GM12878 (cell line): ENCODE measurements around the gene R3HDM2. TPM values are rescaled to one million over a fixed set of nuclear protein-coding genes. Genes with fewer than 3 reads are reported as not detected.

Source experiments
- ATAC-seq: fragments of 200-7000 bp; cut with Tn5 transposase; 3 replicates; pipeline ENCODE4 v1.9.1; 2020; ENCODE audit warnings: mild to moderate bottlenecking, moderate library complexity
- BruUV-seq: library from RNA; stranded (reverse); fragments of 400-500 nt; replicated peaks from 2 replicates; lab custom pipeline; 2021; lab: Mats Ljungman, UMichigan
- CTCF ChIA-PET: fragments of 300-600 bp; sonication (Branson Sonifier 250); formaldehyde crosslinking; extraction: SDS; loops from one replicate; lab custom pipeline; 2021; ENCODE audit warnings: inconsistent platforms; lab: Yijun Ruan, JAX
- POLR2A ChIA-PET: fragments of 350-600 bp; formaldehyde crosslinking; extraction: SDS; loops from one replicate; lab custom pipeline; 2021; ENCODE audit warnings: inconsistent platforms; lab: Charles Lee
- RAD21 ChIA-PET: fragments of 300-600 bp; sonication (Branson Sonifier 250); formaldehyde crosslinking; loops from one replicate; lab custom pipeline; 2023; ENCODE audit warnings: antibody characterized with exemption; ENCODE audit not compliant: unreplicated experiment; lab: Charles Lee
- SMC1A ChIA-PET: fragments of 300-600 bp; sonication (Branson Sonifier 250); formaldehyde crosslinking; loops from one replicate; lab custom pipeline; 2023; ENCODE audit not compliant: unreplicated experiment, uncharacterized antibody; lab: Charles Lee
- DNase-seq: peaks from one replicate; pipeline ENCODE4 v3.0.0-alpha.2; 2011; ENCODE audit warnings: low read depth, low spot score
- FAIRE-seq: peaks from 3 replicates; lab custom pipeline; 2011; peaks lifted over from hg19 to GRCh38; lab: Jason Lieb, UNC
- H2AFZ ChIP-seq: 2 replicates; pipeline ENCODE4 v1.6.0; 2011; ENCODE audit warnings: low read depth, low read length, control low read depth; ENCODE audit not compliant: control insufficient read depth
- H3K27ac ChIP-seq: 2 replicates; pipeline ENCODE4 v1.5.1; 2011; ENCODE audit warnings: control low read depth; ENCODE audit not compliant: control insufficient read depth, insufficient read depth
- H3K27me3 ChIP-seq, 2 experiments: replicated peaks in 1 of 2; 2 replicates each; pipeline versions ENCODE4 v1.6.0 to v1.6.1; 2011; ENCODE audit warnings: low read length in 1 of 2; ENCODE audit not compliant: control insufficient read depth in 2 of 2, insufficient read depth in 2 of 2
- H3K36me3 ChIP-seq, 2 experiments: 2 replicates each; pipeline ENCODE4 v1.5.1; 2011; ENCODE audit warnings: low read length in 1 of 2; ENCODE audit not compliant: control insufficient read depth in 2 of 2, insufficient read depth in 2 of 2
- H3K4me1 ChIP-seq: 2 replicates; pipeline ENCODE4 v1.6.1; 2011; ENCODE audit warnings: mild to moderate bottlenecking, low read length, moderate library complexity, mixed read lengths; ENCODE audit not compliant: control insufficient read depth, insufficient read depth
- H3K4me2 ChIP-seq: 2 replicates; pipeline ENCODE4 v1.6.0; 2011; ENCODE audit warnings: control low read depth; ENCODE audit not compliant: control insufficient read depth, insufficient read depth
- H3K4me3 ChIP-seq: fragments of 200-600 bp; sonication (generic); 2 replicates; pipeline ENCODE4 v1.5.1; 2016
- H3K79me2 ChIP-seq: 2 replicates; pipeline ENCODE4 v1.6.0; 2011; ENCODE audit warnings: low read length; ENCODE audit not compliant: control insufficient read depth, insufficient read depth
- H3K9ac ChIP-seq: 2 replicates; pipeline ENCODE4 v1.8.0; 2011; ENCODE audit warnings: low read length, control low read depth, mixed read lengths; ENCODE audit not compliant: control insufficient read depth, insufficient read depth
- H3K9me3 ChIP-seq: replicated peaks from 3 replicates; pipeline ENCODE4 v1.5.1; 2011; ENCODE audit warnings: mild to moderate bottlenecking, low read length; ENCODE audit not compliant: control insufficient read depth, insufficient read depth
- H4K20me1 ChIP-seq: 2 replicates; pipeline ENCODE4 v1.6.0; 2011; ENCODE audit not compliant: control insufficient read depth, insufficient read depth
- BACH1 ChIP-seq: fragments of 450-650 bp; IDR thresholded peaks from 2 replicates; pipeline ENCODE4 v1.6.1; 2017; ENCODE audit warnings: mild to moderate bottlenecking, borderline replicate concordance
- BCL3 ChIP-seq: IDR thresholded peaks from 2 replicates; pipeline ENCODE4 v1.6.1; 2011; ENCODE audit warnings: borderline replicate concordance, low read depth, mild to moderate bottlenecking, moderate library complexity, low read length; ENCODE audit not compliant: insufficient read depth, poor library complexity, severe bottlenecking
- CREM ChIP-seq: IDR thresholded peaks from 2 replicates; pipeline ENCODE4 v1.6.1; 2014; ENCODE audit warnings: antibody characterized with exemption, low read depth
- JUNB ChIP-seq: IDR thresholded peaks from 2 replicates; pipeline ENCODE4 v1.6.1; 2016; ENCODE audit warnings: antibody characterized with exemption, mild to moderate bottlenecking
- MAX ChIP-seq: IDR thresholded peaks from 2 replicates; pipeline ENCODE4 v1.6.1; 2012; ENCODE audit warnings: low read depth, low read length, improper control_type of control experiment
- MLLT1 ChIP-seq: fragments of 450-650 bp; IDR thresholded peaks from 2 replicates; pipeline ENCODE4 v1.6.1; 2016; ENCODE audit warnings: mild to moderate bottlenecking
- NRF1 ChIP-seq: conservative IDR thresholded peaks from 2 replicates; pipeline ENCODE4 v1.6.1; 2011; ENCODE audit warnings: mild to moderate bottlenecking, low read depth, low read length, improper control_type of control experiment
- PAX5 ChIP-seq: IDR thresholded peaks from 2 replicates; pipeline ENCODE4 v1.6.1; 2011; ENCODE audit warnings: low read depth, low read length, borderline replicate concordance
- RAD51 ChIP-seq: fragments of 450-650 bp; IDR thresholded peaks from 2 replicates; pipeline ENCODE4 v1.6.1; 2016; ENCODE audit warnings: moderate library complexity, mild to moderate bottlenecking, inconsistent platforms
- SIN3A ChIP-seq: IDR thresholded peaks from 2 replicates; pipeline ENCODE4 v1.6.1; 2012; ENCODE audit warnings: low read depth, low read length, improper control_type of control experiment
- SMC3 ChIP-seq: IDR thresholded peaks from 2 replicates; pipeline ENCODE4 v1.6.1; 2011; ENCODE audit warnings: low read length, improper control_type of control experiment, borderline replicate concordance
- SPI1 ChIP-seq: IDR thresholded peaks from 2 replicates; pipeline ENCODE4 v1.6.1; 2011; ENCODE audit warnings: low read depth, mild to moderate bottlenecking, low read length, moderate library complexity, borderline replicate concordance; ENCODE audit not compliant: insufficient read depth
- TCF7 ChIP-seq: IDR thresholded peaks from 2 replicates; pipeline ENCODE4 v1.6.1; 2014; ENCODE audit warnings: antibody characterized with exemption, borderline replicate concordance
- YY1 ChIP-seq: IDR thresholded peaks from 2 replicates; pipeline ENCODE4 v1.6.1; 2011; ENCODE audit warnings: low read depth, mild to moderate bottlenecking, low read length
- ZNF207 ChIP-seq: fragments of 450-650 bp; IDR thresholded peaks from 2 replicates; pipeline ENCODE4 v1.6.1; 2014; ENCODE audit warnings: antibody characterized with exemption, mild to moderate bottlenecking, borderline replicate concordance
- ZNF384 ChIP-seq: IDR thresholded peaks from 2 replicates; pipeline ENCODE4 v1.6.1; 2012; ENCODE audit warnings: low read depth, mild to moderate bottlenecking, low read length, improper control_type of control experiment, borderline replicate concordance
- WGBS: methylation state at CpG from one replicate; pipeline ENCODE4 v1.1.6; 2016; ENCODE audit warnings: low lambda C conversion rate; ENCODE audit not compliant: insufficient replicate concordance, insufficient coverage; ENCODE audit errors: missing lambda C conversion rate; 5-methylcytosine and 5-hydroxymethylcytosine counted together
- in situ Hi-C: fragments of 300-500 bp; cut with MboI; formaldehyde crosslinking; loops from 9 replicates; pipeline ENCODE4 v1.14.3; 2018; ENCODE audit warnings: mixed read lengths
- intact Hi-C: fragments of 100-400 bp; cut with micrococcal nuclease; formaldehyde crosslinking; loops from one replicate; pipeline ENCODE4 v1.14.2; 2022; ENCODE audit not compliant: unreplicated experiment
- polyA plus RNA-seq, 11 experiments: library from polyadenylated mRNA; depleted of rRNA in 4 of 11; unstranded in 6 of 11; stranded (reverse) in 5 of 11; fragments of >200 nt; fragmentation: Nextera tagmentation in 4 of 11; fragmentation: Illumina TruSeq in 1 of 11; extraction: Ambion mirVana in 4 of 11; extraction: Trizol in 1 of 11; gene quantifications; 1 replicate in 1 of 11; 2 replicates in 10 of 11; pipeline versions ENCODE4 v1.2.1 to v1.2.3, GENCODE V29; 2011 to 2016; ENCODE audit warnings: inconsistent platforms in 2 of 11, missing spikeins in 2 of 11, low read depth in 1 of 11
- total RNA-seq, 4 experiments: library from RNA; depleted of rRNA in 3 of 4; stranded (reverse); fragments of >200 nt in 3 of 4; fragmentation: Illumina TruSeq in 1 of 4; extraction: Trizol in 1 of 4; gene quantifications; 2 replicates each; pipeline versions ENCODE4 v1.2.1 to v1.2.3, GENCODE V29; 2013 to 2021
- TF ChIP-seq, protein P1 (sequence below): fragments of 450-650 bp; IDR thresholded peaks from 2 replicates; pipeline ENCODE4 v1.6.1; 2017; ENCODE audit warnings: low read depth, mild to moderate bottlenecking, moderate library complexity

Gene R3HDM2
- total and polyA plus RNA-seq, 10 of the 15 experiments (the other 5 are each of a cell fraction or from before 2014, with no cell fraction given) = 4.6 to 26.1 (median 11.2) TPM

DNA sequence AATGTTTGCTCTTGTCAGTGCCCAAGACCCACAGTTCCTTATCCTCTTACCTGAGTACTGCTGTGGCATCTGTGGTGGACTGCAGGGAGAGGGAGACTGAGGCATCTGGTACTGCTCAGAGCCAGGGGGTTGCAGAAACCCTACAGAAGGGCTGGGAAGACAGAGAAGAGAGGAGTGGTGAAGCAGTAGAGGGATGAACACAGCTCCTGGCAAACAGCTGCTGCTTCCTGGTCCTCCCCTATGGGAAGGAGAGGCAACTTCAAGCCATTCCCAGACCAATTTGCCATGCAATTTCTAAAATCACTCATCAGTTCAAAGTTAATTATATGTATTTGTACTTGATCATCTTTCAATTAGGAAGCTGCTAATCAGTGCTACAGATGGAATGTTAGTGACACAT, 164.2 kb downstream of the R3HDM2 start (continued):
- TF ChIP-seq BCL3 (no peak), CREM (no peak), YY1 (no peak), ZNF384 (no peak), SMC3 (no peak)

GRCh38 chr12:57263096-57263495, 167.7 kb downstream of the R3HDM2 start:
- CTCF ChIA-PET = interaction anchor here (0.7 to 9.4 kb wide), 12 partner anchors 10 to 199 kb away, joined by 3 to 210 read pairs (median 6); partner anchors contain the start of gene INHBE
- Histone ChIP-seq H4K20me1 (no peaks in the 10 kb centered on the region), H3K9ac (no peak overlapping the region), H3K79me2 (no peaks in the 10 kb centered on the region), H3K4me3 (no peak overlapping the region), H3K27me3 (no peaks in the 10 kb centered on the region), H3K4me1 (no peaks in the 10 kb centered on the region), H3K27ac (no peak overlapping the region), H3K36me3 (peaks cover 0 to 10% of the 10 kb centered on the region in 2 experiments; a peak in 2 of 4 replicates), H3K9me3 (no peaks in the 10 kb centered on the region), H2AFZ (no peak overlapping the region), H3K4me2 (no peak overlapping the region)
- FAIRE-seq (no peak), DNase-seq (no peak), ATAC-seq (peak; percentile 46; the same call in 2 of the 3 replicates)
- RAD21 ChIA-PET = interaction anchor here (5.4 kb wide), 1 partner anchor 190 kb away, joined by 73 read pairs; the partner anchor contains the start of gene INHBE
- in situ Hi-C loops = loop anchor here (5.0 kb wide), 1 partner anchor 194 kb away; the partner anchor contains the start of genes GLI1 and INHBE
- WGBS = 91% methylated on average over 2 of the region's 2 CpGs
- SMC1A ChIA-PET = interaction anchor here (9.5 kb wide), 1 partner anchor 190 kb away, joined by 134 read pairs; the partner anchor contains the start of gene INHBE
- BruUV-seq = no TSS peak
- POLR2A ChIA-PET = interaction anchor here (0.9 kb wide), 1 partner anchor 167 kb away, joined by 3 read pairs; no protein-coding TSS in a partner anchor
- intact Hi-C loops = loop anchor here (1.0 kb wide), 1 partner anchor 190 kb away; no protein-coding TSS in a partner anchor
- TF ChIP-seq JUNB (no peak), ZNF207 (no peak), SIN3A (no peak), BACH1 (no peak), NRF1 (no peak), MLLT1 (no peak), RAD51 (no peak), SPI1 (no peak), MAX (no peak), TCF7 (no peak), PAX5 (no peak)
- TF ChIP-seq, protein P1, sequence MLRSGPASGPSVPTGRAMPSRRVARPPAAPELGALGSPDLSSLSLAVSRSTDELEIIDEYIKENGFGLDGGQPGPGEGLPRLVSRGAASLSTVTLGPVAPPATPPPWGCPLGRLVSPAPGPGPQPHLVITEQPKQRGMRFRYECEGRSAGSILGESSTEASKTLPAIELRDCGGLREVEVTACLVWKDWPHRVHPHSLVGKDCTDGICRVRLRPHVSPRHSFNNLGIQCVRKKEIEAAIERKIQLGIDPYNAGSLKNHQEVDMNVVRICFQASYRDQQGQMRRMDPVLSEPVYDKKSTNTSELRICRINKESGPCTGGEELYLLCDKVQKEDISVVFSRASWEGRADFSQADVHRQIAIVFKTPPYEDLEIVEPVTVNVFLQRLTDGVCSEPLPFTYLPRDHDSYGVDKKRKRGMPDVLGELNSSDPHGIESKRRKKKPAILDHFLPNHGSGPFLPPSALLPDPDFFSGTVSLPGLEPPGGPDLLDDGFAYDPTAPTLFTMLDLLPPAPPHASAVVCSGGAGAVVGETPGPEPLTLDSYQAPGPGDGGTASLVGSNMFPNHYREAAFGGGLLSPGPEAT = no peak
